GM18526 (cell line): ENCODE measurements around the gene SPRR2F.

Source experiments
- POLR2A ChIP-seq: IDR thresholded peaks from 3 replicates; pipeline ENCODE4 v1.6.1; 2011; ENCODE audit not compliant: insufficient read length; ENCODE audit errors: extremely low read depth

Gene SPRR2F

GRCh38 chr1:153113416-153113815, at the start of gene SPRR2F:
Gene SPRR2F (minus strand): TSS chr1:153113516. CDS start chr1:153112733, 783 bp downstream.
- no peak for TF ChIP-seq POLR2A

- no peak for TF ChIP-seq POLR2A
Measured at GRCh38 chr1:153155541-153155940, 42.2 kb upstream of the SPRR2F start.

GRCh38 chr1:153152481-153152880, 39.2 kb upstream of the SPRR2F start:
- TF ChIP-seq POLR2A, result no peak

GRCh38 chr1:153150846-153151245, 37.5 kb upstream of the SPRR2F start, which contains the start of gene SPRR2G:
Gene SPRR2G (minus strand): TSS chr1:153150890. CDS start chr1:153150110, 780 bp downstream.
- no peak for TF ChIP-seq POLR2A

GRCh38 chr1:153141377-153141776, 28.1 kb upstream of the SPRR2F start:
- TF ChIP-seq POLR2A, result no peak

- no peak for TF ChIP-seq POLR2A
Measured at GRCh38 chr1:153140484-153140883, 27.2 kb upstream of the SPRR2F start.

- no peak for TF ChIP-seq POLR2A
Measured at GRCh38 chr1:153133743-153134142, 20.4 kb upstream of the SPRR2F start.

GRCh38 chr1:153133267-153133666, 20.0 kb upstream of the SPRR2F start:
- no peak for TF ChIP-seq POLR2A

- TF ChIP-seq POLR2A, result no peak
Measured at GRCh38 chr1:153127296-153127695, 14.0 kb upstream of the SPRR2F start.

GRCh38 chr1:153125536-153125935, 12.2 kb upstream of the SPRR2F start:
- no peak for TF ChIP-seq POLR2A

- TF ChIP-seq POLR2A, result no peak
Measured at GRCh38 chr1:153122831-153123421, 9.6 kb upstream of the SPRR2F start.

- TF ChIP-seq POLR2A, result no peak
Measured at GRCh38 chr1:153120945-153121344, 7.6 kb upstream of the SPRR2F start.

GRCh38 chr1:153119491-153119971, 6.2 kb upstream of the SPRR2F start:
- TF ChIP-seq POLR2A, result no peak

- no peak for TF ChIP-seq POLR2A
Measured at GRCh38 chr1:153100245-153100644, 13.1 kb downstream of the SPRR2F start.

GRCh38 chr1:153099461-153100045, 13.8 kb downstream of the SPRR2F start:
- TF ChIP-seq POLR2A, result no peak

- TF ChIP-seq POLR2A, result no peak
Measured at GRCh38 chr1:153095764-153096163, 17.6 kb downstream of the SPRR2F start.

GRCh38 chr1:153094426-153094825, 18.9 kb downstream of the SPRR2F start, which contains the start of gene SPRR2E:
Gene SPRR2E (minus strand): TSS chr1:153094526. CDS start chr1:153093751, 775 bp downstream.
- no peak for TF ChIP-seq POLR2A
